Chondrocyte (in vitro differentiated cells): ENCODE data around the gene GOLGA2. TPM values are rescaled to one million over a fixed set of nuclear protein-coding genes. Genes with fewer than 3 reads are reported as not detected.
A peak's percentile ranks its signal among the peaks of the same experiment; 100 is the strongest.

Experiments
- DNase-seq: peaks from one replicate; pipeline ENCODE4 v3.0.0; 2021; ENCODE audit warnings: mixed read lengths, low spot score
- H3K27ac Mint-ChIP-seq: one replicate; pipeline ENCODE4 v1.8.0; 2021; ENCODE audit warnings: mild to moderate bottlenecking, moderate library complexity, mixed read lengths; ENCODE audit not compliant: unreplicated experiment
- H3K27me3 Mint-ChIP-seq: 2 replicates; pipeline ENCODE4 v1.8.0; 2021; ENCODE audit warnings: low read depth, mixed read lengths
- H3K36me3 Mint-ChIP-seq: 2 replicates; pipeline ENCODE4 v1.8.0; 2021; ENCODE audit warnings: low read depth, mixed read lengths
- H3K4me1 Mint-ChIP-seq: 2 replicates; pipeline ENCODE4 v1.8.0; 2021; ENCODE audit warnings: low read depth, mild to moderate bottlenecking, mixed read lengths
- H3K4me3 Mint-ChIP-seq: one replicate; pipeline ENCODE4 v1.8.0; 2021; ENCODE audit warnings: mild to moderate bottlenecking, moderate library complexity, mixed read lengths; ENCODE audit not compliant: unreplicated experiment
- H3K9me3 Mint-ChIP-seq: 2 replicates; pipeline ENCODE4 v1.8.0; 2021; ENCODE audit warnings: low read depth, mixed read lengths
- CTCF ChIP-seq: fragments of 200-600 bp; sonication (generic); IDR thresholded peaks from 2 replicates; pipeline ENCODE4 v1.5.0; 2021; ENCODE audit warnings: antibody characterized with exemption, mild to moderate bottlenecking, moderate library complexity
- total RNA-seq: library from RNA; stranded (reverse); gene quantifications from 3 replicates; pipeline ENCODE4 v1.2.1, GENCODE V29; 2021

The GOLGA2 gene
- total RNA-seq, 1 donor from 2014 or later = 210 TPM

GRCh38 chr9:128276574-128277270, 915 bp upstream of the GOLGA2 start:
- Mint-ChIP-seq H3K4me3 (peak overlapping the region; percentile 100), H3K4me1 (peaks cover 42% of the 10 kb centered on the region), H3K36me3 (peaks cover 9% of the 10 kb centered on the region), H3K9me3 (no peaks in the 10 kb centered on the region), H3K27me3 (no peaks in the 10 kb centered on the region), H3K27ac (peak overlapping the region; percentile 96)
- no peak for TF ChIP-seq CTCF
- no peak for DNase-seq

DNA sequence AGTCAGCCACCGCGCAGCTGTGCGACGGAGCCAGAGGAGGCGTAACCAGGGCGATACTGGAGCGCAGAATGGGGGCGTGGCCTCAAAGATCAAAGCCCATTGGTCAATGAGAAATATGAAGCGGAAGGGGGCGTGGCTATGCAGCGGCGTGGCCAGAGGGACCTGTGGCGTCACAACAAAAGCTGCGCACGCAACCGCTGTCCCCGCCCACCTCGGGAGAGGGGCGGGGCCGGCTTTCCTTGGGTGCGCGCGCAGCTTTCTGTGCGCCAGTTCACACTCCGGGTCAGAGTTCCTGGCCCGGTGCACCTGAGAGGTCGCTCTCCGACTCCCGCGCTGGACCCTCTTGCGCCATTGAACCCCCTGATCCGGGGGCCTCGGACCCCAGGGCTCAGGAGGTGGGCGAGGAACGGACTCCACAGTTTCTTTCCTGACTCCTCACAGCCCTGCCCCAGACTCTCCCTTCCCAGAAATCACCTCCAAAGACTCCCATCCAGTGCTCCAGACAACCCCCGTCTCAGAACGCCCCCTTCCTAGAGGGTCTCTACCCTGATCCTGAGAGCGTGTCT, 284 bp upstream of the GOLGA2 start, which contains the start of gene SWI5:
Gene SWI5 (plus strand): TSS at position 269 of the 566 bp plus-strand sequence.
- Mint-ChIP-seq H3K4me3 (peak within 1 kb of the TSS; percentile 100), H3K9me3 (no peaks in the 10 kb centered on the region), H3K36me3 (peaks cover 15% of the 10 kb centered on the region), H3K27me3 (no peaks in the 10 kb centered on the region), H3K4me1 (peaks cover 44% of the 10 kb centered on the region), H3K27ac (peak within 1 kb of the TSS; percentile 96)
- no peak for TF ChIP-seq CTCF
- DNase-seq = peak; percentile 100

- no peak for TF ChIP-seq CTCF
- Mint-ChIP-seq H3K4me1 (peaks cover 42% of the 10 kb centered on the region), H3K9me3 (no peaks in the 10 kb centered on the region), H3K27me3 (no peaks in the 10 kb centered on the region), H3K27ac (peak overlapping the region; percentile 87), H3K4me3 (peak overlapping the region; percentile 100), H3K36me3 (peaks cover 15% of the 10 kb centered on the region)
- no peak for DNase-seq
These were observed 1.6 kb downstream of the GOLGA2 start for GRCh38 chr9:128274245-128274644.

DNA sequence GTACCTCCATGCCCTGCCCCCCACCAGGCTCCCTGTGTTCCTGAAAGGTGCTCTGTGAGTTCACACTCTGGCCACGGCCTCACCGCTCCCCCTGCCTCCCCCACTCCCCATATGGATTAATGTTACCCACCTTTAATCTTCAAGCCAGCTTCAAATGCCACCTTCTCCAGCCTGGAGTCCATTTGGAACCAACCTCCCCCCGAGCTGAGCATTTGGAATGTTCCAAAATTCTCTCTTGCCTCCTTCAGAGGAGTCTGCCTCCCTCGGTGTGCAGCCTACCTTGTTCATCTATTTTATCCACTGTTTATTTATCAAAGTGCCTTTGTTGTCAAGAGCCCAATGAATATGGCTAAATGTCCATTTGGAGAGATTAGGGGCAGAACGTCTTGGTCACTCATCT, 4.3 kb downstream of the GOLGA2 start:
- peaks cover 27% of the 10 kb centered on the region for H3K4me1 Mint-ChIP-seq
- H3K4me3 Mint-ChIP-seq = no peak overlapping the region
- TF ChIP-seq CTCF = no peak
- DNase-seq = no peak
- H3K27ac Mint-ChIP-seq = no peak overlapping the region
- H3K27me3 Mint-ChIP-seq = no peaks in the 10 kb centered on the region
- peaks cover 26% of the 10 kb centered on the region for H3K36me3 Mint-ChIP-seq
- no peaks in the 10 kb centered on the region for H3K9me3 Mint-ChIP-seq

DNA sequence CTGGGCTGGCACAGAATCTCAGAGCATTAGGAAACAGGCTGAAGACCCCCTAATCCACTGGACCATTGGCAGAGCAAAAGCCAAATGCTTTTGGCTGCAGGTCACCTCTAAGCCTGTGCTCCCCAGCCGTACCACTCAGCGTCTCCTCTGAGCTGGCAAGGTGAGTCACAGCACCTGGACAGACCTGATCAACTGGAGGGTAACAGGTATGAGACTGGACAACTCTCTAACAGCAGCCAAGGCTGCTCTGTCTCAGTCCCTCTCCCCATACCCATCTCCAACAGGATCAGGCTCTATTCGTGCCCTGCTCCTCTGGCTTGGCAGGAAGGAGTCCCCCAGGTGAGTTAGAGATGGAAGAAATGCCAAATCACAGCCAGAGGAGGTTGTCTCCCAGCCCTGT, 4.7 kb downstream of the GOLGA2 start:
- Mint-ChIP-seq H3K9me3 (no peaks in the 10 kb centered on the region), H3K27ac (no peak overlapping the region), H3K36me3 (peaks cover 30% of the 10 kb centered on the region), H3K4me1 (peaks cover 26% of the 10 kb centered on the region), H3K27me3 (no peaks in the 10 kb centered on the region), H3K4me3 (no peak overlapping the region)
- no peak for TF ChIP-seq CTCF
- DNase-seq = no peak
